SH-SY5Y (cell line): ENCODE measurements around the gene ATP8A2.

Experiments
- GATA2 ChIP-seq: IDR thresholded peaks from 2 replicates; pipeline ENCODE4 v1.6.1; 2011; ENCODE audit warnings: mild to moderate bottlenecking, low read depth, low read length
- GATA3 ChIP-seq: IDR thresholded peaks from 2 replicates; pipeline ENCODE4 v1.6.1; 2011; ENCODE audit warnings: low read depth, mild to moderate bottlenecking, low read length, moderate library complexity

DNA sequence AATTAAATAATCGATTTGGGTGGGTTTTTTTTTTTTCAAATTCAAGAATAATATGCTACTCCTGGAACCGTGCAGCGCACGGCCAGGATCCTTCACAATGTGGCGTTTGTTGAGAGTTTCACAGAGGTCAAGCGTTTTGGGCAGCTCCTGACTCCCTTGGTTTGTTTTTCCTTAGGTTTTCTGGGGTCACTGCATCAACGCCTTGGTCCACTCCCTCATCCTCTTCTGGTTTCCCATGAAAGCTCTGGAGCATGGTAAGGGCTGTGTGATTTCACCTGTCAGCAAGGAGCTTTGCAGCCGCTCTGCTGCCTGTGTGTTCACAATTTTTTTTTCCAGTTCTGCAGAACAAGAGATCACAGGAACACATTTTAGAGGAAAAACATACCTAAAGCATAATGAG, 467.6 kb downstream of the ATP8A2 start:
- no peak for TF ChIP-seq GATA2
- no peak for TF ChIP-seq GATA3
